ENCODE results near the gene TOX4.

Gene TOX4

GRCh38 chr14:21527318-21527679, 50.3 kb downstream of the TOX4 start:
- no peaks in the 10 kb centered on the region for H3K4me1 ChIP-seq (ENCODE audit: control insufficient read depth, insufficient read depth, low read length)
- H3K4me3 ChIP-seq (ENCODE audit: low read length) = no peak overlapping the region
- no peak overlapping the region for H3K9ac ChIP-seq (ENCODE audit: low read length)
- no peaks in the 10 kb centered on the region for H3K9me3 ChIP-seq (ENCODE audit: control insufficient read depth, low read length)
- H3K27me3 ChIP-seq (ENCODE audit: control insufficient read depth, insufficient read depth, low read length) = no peaks in the 10 kb centered on the region
- H3K36me3 ChIP-seq (ENCODE audit: control insufficient read depth, insufficient read depth, low read length) = no peaks in the 10 kb centered on the region

- H3K9ac ChIP-seq (ENCODE audit: low read length) = no peak overlapping the region
- no peaks in the 10 kb centered on the region for H3K4me1 ChIP-seq (ENCODE audit: control insufficient read depth, insufficient read depth, low read length)
- H3K36me3 ChIP-seq (ENCODE audit: control insufficient read depth, insufficient read depth, low read length) = no peaks in the 10 kb centered on the region
- no peak overlapping the region for H3K4me3 ChIP-seq (ENCODE audit: low read length)
- no peaks in the 10 kb centered on the region for H3K27me3 ChIP-seq (ENCODE audit: control insufficient read depth, insufficient read depth, low read length)
- H3K9me3 ChIP-seq (ENCODE audit: control insufficient read depth, low read length) = no peaks in the 10 kb centered on the region
These were observed 51.7 kb downstream of the TOX4 start for GRCh38 chr14:21528381-21529348.

GRCh38 chr14:21529515-21529914, 52.5 kb downstream of the TOX4 start:
- Histone ChIP-seq H3K4me1 (ENCODE audit: control insufficient read depth, insufficient read depth, low read length) (no peaks in the 10 kb centered on the region), H3K27me3 (ENCODE audit: control insufficient read depth, insufficient read depth, low read length) (peaks cover 3% of the 10 kb centered on the region), H3K9me3 (ENCODE audit: control insufficient read depth, low read length) (no peaks in the 10 kb centered on the region), H3K4me3 (ENCODE audit: low read length) (no peak overlapping the region), H3K9ac (ENCODE audit: low read length) (no peak overlapping the region), H3K36me3 (ENCODE audit: control insufficient read depth, insufficient read depth, low read length) (no peaks in the 10 kb centered on the region)

- Histone ChIP-seq H3K27me3 (ENCODE audit: control insufficient read depth, insufficient read depth, low read length) (peaks cover 25% of the 10 kb centered on the region), H3K9me3 (ENCODE audit: control insufficient read depth, low read length) (no peaks in the 10 kb centered on the region), H3K9ac (ENCODE audit: low read length) (no peak overlapping the region), H3K36me3 (ENCODE audit: control insufficient read depth, insufficient read depth, low read length) (no peaks in the 10 kb centered on the region), H3K4me1 (ENCODE audit: control insufficient read depth, insufficient read depth, low read length) (no peaks in the 10 kb centered on the region), H3K4me3 (ENCODE audit: low read length) (no peak overlapping the region)
These were observed 56.3 kb downstream of the TOX4 start for GRCh38 chr14:21533294-21533693.

- H3K4me1 ChIP-seq (ENCODE audit: control insufficient read depth, insufficient read depth, low read length) = no peaks in the 10 kb centered on the region
- no peak overlapping the region for H3K9ac ChIP-seq (ENCODE audit: low read length)
- peaks cover 25% of the 10 kb centered on the region for H3K27me3 ChIP-seq (ENCODE audit: control insufficient read depth, insufficient read depth, low read length)
- no peak overlapping the region for H3K4me3 ChIP-seq (ENCODE audit: low read length)
- no peaks in the 10 kb centered on the region for H3K9me3 ChIP-seq (ENCODE audit: control insufficient read depth, low read length)
- H3K36me3 ChIP-seq (ENCODE audit: control insufficient read depth, insufficient read depth, low read length) = no peaks in the 10 kb centered on the region
These were observed 57.6 kb downstream of the TOX4 start for GRCh38 chr14:21534576-21534975.

GRCh38 chr14:21535545-21536417, 58.8 kb downstream of the TOX4 start:
- H3K9me3 ChIP-seq (ENCODE audit: control insufficient read depth, low read length) = no peaks in the 10 kb centered on the region
- H3K36me3 ChIP-seq (ENCODE audit: control insufficient read depth, insufficient read depth, low read length) = no peaks in the 10 kb centered on the region
- peaks cover 25% of the 10 kb centered on the region for H3K27me3 ChIP-seq (ENCODE audit: control insufficient read depth, insufficient read depth, low read length)
- H3K4me1 ChIP-seq (ENCODE audit: control insufficient read depth, insufficient read depth, low read length) = no peaks in the 10 kb centered on the region
- peak overlapping the region; percentile 47 for H3K9ac ChIP-seq (ENCODE audit: low read length)
- no peak overlapping the region for H3K4me3 ChIP-seq (ENCODE audit: low read length)

- no peaks in the 10 kb centered on the region for H3K4me1 ChIP-seq (ENCODE audit: control insufficient read depth, insufficient read depth, low read length)
- peaks cover 25% of the 10 kb centered on the region for H3K27me3 ChIP-seq (ENCODE audit: control insufficient read depth, insufficient read depth, low read length)
- H3K4me3 ChIP-seq (ENCODE audit: low read length) = no peak overlapping the region
- no peaks in the 10 kb centered on the region for H3K36me3 ChIP-seq (ENCODE audit: control insufficient read depth, insufficient read depth, low read length)
- peak overlapping the region; percentile 47 for H3K9ac ChIP-seq (ENCODE audit: low read length)
- H3K9me3 ChIP-seq (ENCODE audit: control insufficient read depth, low read length) = no peaks in the 10 kb centered on the region
These were observed 59.6 kb downstream of the TOX4 start for GRCh38 chr14:21536418-21537089.

- H3K4me3 ChIP-seq (ENCODE audit: low read length) = no peak overlapping the region
- no peaks in the 10 kb centered on the region for H3K9me3 ChIP-seq (ENCODE audit: control insufficient read depth, low read length)
- H3K4me1 ChIP-seq (ENCODE audit: control insufficient read depth, insufficient read depth, low read length) = no peaks in the 10 kb centered on the region
- H3K27me3 ChIP-seq (ENCODE audit: control insufficient read depth, insufficient read depth, low read length) = peaks cover 25% of the 10 kb centered on the region
- peak overlapping the region; percentile 47 for H3K9ac ChIP-seq (ENCODE audit: low read length)
- H3K36me3 ChIP-seq (ENCODE audit: control insufficient read depth, insufficient read depth, low read length) = no peaks in the 10 kb centered on the region
These were observed 60.1 kb downstream of the TOX4 start for GRCh38 chr14:21537090-21537424.

GRCh38 chr14:21539189-21539940, 62.4 kb downstream of the TOX4 start:
- H3K9ac ChIP-seq (ENCODE audit: low read length) = no peak overlapping the region

GRCh38 chr14:21541413-21542074, 64.5 kb downstream of the TOX4 start:
- Histone ChIP-seq H3K36me3 (ENCODE audit: control insufficient read depth, insufficient read depth, low read length) (no peaks in the 10 kb centered on the region), H3K4me3 (ENCODE audit: low read length) (no peak overlapping the region), H3K27me3 (ENCODE audit: control insufficient read depth, insufficient read depth, low read length) (peaks cover 7% of the 10 kb centered on the region), H3K9me3 (ENCODE audit: control insufficient read depth, low read length) (no peaks in the 10 kb centered on the region), H3K9ac (ENCODE audit: low read length) (no peak overlapping the region), H3K4me1 (ENCODE audit: control insufficient read depth, insufficient read depth, low read length) (no peaks in the 10 kb centered on the region)

More at GRCh38 chr14:21539189-21539940, 62.4 kb downstream of the TOX4 start:
- Histone ChIP-seq H3K4me1 (ENCODE audit: control insufficient read depth, insufficient read depth, low read length) (no peaks in the 10 kb centered on the region), H3K27me3 (ENCODE audit: control insufficient read depth, insufficient read depth, low read length) (peaks cover 23% of the 10 kb centered on the region), H3K4me3 (ENCODE audit: low read length) (no peak overlapping the region), H3K36me3 (ENCODE audit: control insufficient read depth, insufficient read depth, low read length) (no peaks in the 10 kb centered on the region), H3K9me3 (ENCODE audit: control insufficient read depth, low read length) (no peaks in the 10 kb centered on the region)

GRCh38 chr14:21543521-21543960, 66.5 kb downstream of the TOX4 start:
- H3K9ac ChIP-seq (ENCODE audit: low read length) = no peak overlapping the region
- no peaks in the 10 kb centered on the region for H3K4me1 ChIP-seq (ENCODE audit: control insufficient read depth, insufficient read depth, low read length)
- H3K9me3 ChIP-seq (ENCODE audit: control insufficient read depth, low read length) = no peaks in the 10 kb centered on the region
- H3K27me3 ChIP-seq (ENCODE audit: control insufficient read depth, insufficient read depth, low read length) = no peaks in the 10 kb centered on the region
- H3K36me3 ChIP-seq (ENCODE audit: control insufficient read depth, insufficient read depth, low read length) = no peaks in the 10 kb centered on the region
- no peak overlapping the region for H3K4me3 ChIP-seq (ENCODE audit: low read length)
